AG04450 (cell line): ENCODE measurements around the gene NR5A2. TPM values are rescaled to one million over a fixed set of nuclear protein-coding genes. Genes with fewer than 3 reads are reported as not detected.

Experiments
- CTCF ChIA-PET: fragments of 300-600, 350-600 bp; formaldehyde crosslinking; extraction: SDS; loops from one replicate; lab custom pipeline; 2022; ENCODE audit warnings: antibody characterized with exemption, inconsistent platforms; lab: Charles Lee
- POLR2A ChIA-PET: fragments of 350-600 bp; formaldehyde crosslinking; extraction: SDS; loops from one replicate; lab custom pipeline; 2021; ENCODE audit warnings: antibody characterized with exemption, inconsistent platforms; lab: Yijun Ruan, JAX
- DNase-seq: peaks from one replicate; pipeline ENCODE4 v3.0.0-alpha.2; 2011; ENCODE audit warnings: low read depth, low spot score
- H3K27ac ChIP-seq: one replicate; pipeline ENCODE4 v1.5.1; 2012; ENCODE audit warnings: low read depth, low read length, control low read depth
- H3K27me3 ChIP-seq: one replicate; pipeline ENCODE4 v1.6.0; 2012; ENCODE audit warnings: low read length; ENCODE audit not compliant: control insufficient read depth, insufficient read depth
- H3K4me3 ChIP-seq: 2 replicates; pipeline ENCODE4 v1.5.1; 2011; ENCODE audit warnings: mild to moderate bottlenecking, low read depth, low read length, control low read depth
- H3K9me3 ChIP-seq: 2 replicates; pipeline ENCODE4 v1.5.1; 2012; ENCODE audit warnings: low read length; ENCODE audit not compliant: control insufficient read depth, insufficient read depth
- CTCF ChIP-seq: IDR thresholded peaks from 2 replicates; pipeline ENCODE4 v1.5.1; 2011; ENCODE audit warnings: low read depth, low read length, control low read depth, inconsistent platforms
- polyA plus RNA-seq: library from polyadenylated mRNA; depleted of rRNA; stranded (reverse); fragments of >200 nt; gene quantifications from 2 replicates; pipeline ENCODE4 v1.2.3, GENCODE V29; 2011

NR5A2 gene
- polyA plus RNA-seq, 1 experiment = 0.02 TPM

GRCh38 chr1:200198236-200198635 lies 170.7 kb downstream of the NR5A2 start:
- no peak overlapping the region for H3K27ac ChIP-seq
- H3K27me3 ChIP-seq = no peaks in the 10 kb centered on the region
- TF ChIP-seq CTCF = no peak
- H3K4me3 ChIP-seq = no peak overlapping the region
- ChIA-PET CTCF (no interaction called here), POLR2A (no interaction called here)
- peaks cover 5% of the 10 kb centered on the region; the same call in 1 of the 2 replicates for H3K9me3 ChIP-seq
- DNase-seq = no peak

GRCh38 chr1:200205216-200205995 lies 177.9 kb downstream of the NR5A2 start:
- POLR2A ChIA-PET = interaction anchor here (0.6 kb wide), 1 partner anchor 1916 kb away, joined by 3 read pairs; no protein-coding TSS in a partner anchor
- Histone ChIP-seq H3K4me3 (no peak overlapping the region), H3K27me3 (no peaks in the 10 kb centered on the region), H3K27ac (no peak overlapping the region), H3K9me3 (peaks cover 3% of the 10 kb centered on the region; the same call in 1 of the 2 replicates)
- no peak for TF ChIP-seq CTCF
- CTCF ChIA-PET = interaction anchor here (0.9 kb wide), 1 partner anchor 102 kb away, joined by 3 read pairs; no protein-coding TSS in a partner anchor
- DNase-seq = no peak

GRCh38 chr1:200206340-200206739 lies 178.8 kb downstream of the NR5A2 start:
- H3K4me3 ChIP-seq = no peak overlapping the region
- no peaks in the 10 kb centered on the region for H3K9me3 ChIP-seq
- no peaks in the 10 kb centered on the region for H3K27me3 ChIP-seq
- CTCF ChIA-PET = no interaction called here
- peak; percentile 38 for DNase-seq
- POLR2A ChIA-PET = no interaction called here
- TF ChIP-seq CTCF = no peak
- no peak overlapping the region for H3K27ac ChIP-seq

GRCh38 chr1:200206761-200207160 lies 179.3 kb downstream of the NR5A2 start:
- CTCF ChIA-PET = no interaction called here
- no peak overlapping the region for H3K27ac ChIP-seq
- no peak for TF ChIP-seq CTCF
- no peaks in the 10 kb centered on the region for H3K27me3 ChIP-seq
- POLR2A ChIA-PET = no interaction called here
- H3K9me3 ChIP-seq = no peaks in the 10 kb centered on the region
- no peak for DNase-seq
- no peak overlapping the region for H3K4me3 ChIP-seq

- POLR2A ChIA-PET = no interaction called here
- TF ChIP-seq CTCF = no peak
- CTCF ChIA-PET = interaction anchor here (0.6 kb wide), 1 partner anchor 128 kb away, joined by 3 read pairs; no protein-coding TSS in a partner anchor
- Histone ChIP-seq H3K27ac (no peak overlapping the region), H3K9me3 (peaks cover 1% of the 10 kb centered on the region; the same call in 1 of the 2 replicates), H3K4me3 (no peak overlapping the region), H3K27me3 (no peaks in the 10 kb centered on the region)
- no peak for DNase-seq
Measured at GRCh38 chr1:200207711-200208126, 180.2 kb downstream of the NR5A2 start.
